H9 (cell line): ENCODE measurements around the gene DYNC2H1. TPM values are rescaled to one million over a fixed set of nuclear protein-coding genes. Genes with fewer than 3 reads are reported as not detected.

Source experiments
- DNase-seq: peaks from one replicate; pipeline ENCODE4 v3.0.0-alpha.2; 2017
- H2AFZ ChIP-seq: one replicate; pipeline ENCODE4 v1.6.1; 2013; ENCODE audit warnings: mild to moderate bottlenecking, low read length, control low read depth, moderate library complexity
- H2AK5ac ChIP-seq: 2 replicates; pipeline ENCODE4 v1.6.1; 2013; ENCODE audit warnings: low read length, control low read depth, mixed read lengths; ENCODE audit not compliant: insufficient read length
- H2BK120ac ChIP-seq: one replicate; pipeline ENCODE4 v1.6.1; 2013; ENCODE audit warnings: low read depth, mild to moderate bottlenecking, low read length, control low read depth, inconsistent platforms; ENCODE audit not compliant: poor library complexity, severe bottlenecking
- H2BK12ac ChIP-seq: 2 replicates; pipeline ENCODE4 v1.6.1; 2013; ENCODE audit warnings: low read length, control low read depth, mixed read lengths, low read depth; ENCODE audit not compliant: insufficient read length
- H2BK15ac ChIP-seq: 2 replicates; pipeline ENCODE4 v1.6.1; 2013; ENCODE audit warnings: low read depth, low read length, control low read depth
- H2BK20ac ChIP-seq: one replicate; pipeline ENCODE4 v1.6.1; 2013; ENCODE audit warnings: low read depth, mild to moderate bottlenecking, low read length, control low read depth, inconsistent platforms; ENCODE audit not compliant: poor library complexity, severe bottlenecking
- H2BK5ac ChIP-seq: 2 replicates; pipeline ENCODE4 v1.6.1; 2013; ENCODE audit warnings: low read length, control low read depth, mixed read lengths; ENCODE audit not compliant: insufficient read length
- H3K14ac ChIP-seq: 2 replicates; pipeline ENCODE4 v1.6.1; 2013; ENCODE audit warnings: low read length, control low read depth; ENCODE audit not compliant: insufficient read depth
- H3K18ac ChIP-seq: 2 replicates; pipeline ENCODE4 v1.6.1; 2013; ENCODE audit warnings: low read depth, mild to moderate bottlenecking, mixed read lengths, low read length, control low read depth; ENCODE audit not compliant: insufficient read length
- H3K23ac ChIP-seq: 2 replicates; pipeline ENCODE4 v1.6.1; 2013; ENCODE audit warnings: low read length, control low read depth, mixed read lengths, low read depth; ENCODE audit not compliant: insufficient read length
- H3K23me2 ChIP-seq: 2 replicates; pipeline ENCODE4 v1.6.1; 2013; ENCODE audit warnings: low read depth, mild to moderate bottlenecking, mixed read lengths, low read length, control low read depth; ENCODE audit not compliant: insufficient read length, poor library complexity, severe bottlenecking
- H3K27ac ChIP-seq: 2 replicates; pipeline ENCODE4 v1.5.1; 2013; ENCODE audit warnings: low read length, control low read depth, mixed read lengths, low read depth; ENCODE audit not compliant: insufficient read length
- H3K27me3 ChIP-seq: 2 replicates; pipeline ENCODE4 v1.6.1; 2013; ENCODE audit warnings: low read length, control low read depth, inconsistent platforms; ENCODE audit not compliant: insufficient read depth
- H3K4ac ChIP-seq: 2 replicates; pipeline ENCODE4 v1.6.1; 2013; ENCODE audit warnings: low read depth, mild to moderate bottlenecking, control low read depth, inconsistent platforms, low read length, moderate library complexity
- H3K4me1 ChIP-seq: 2 replicates; pipeline ENCODE4 v1.6.1; 2013; ENCODE audit warnings: low read length, control low read depth, inconsistent platforms; ENCODE audit not compliant: insufficient read depth
- H3K4me2 ChIP-seq: 2 replicates; pipeline ENCODE4 v1.6.1; 2013; ENCODE audit warnings: low read length, control low read depth, mixed read lengths; ENCODE audit not compliant: insufficient read length, insufficient read depth
- H3K56ac ChIP-seq: 2 replicates; pipeline ENCODE4 v1.6.1; 2013; ENCODE audit warnings: low read depth, mild to moderate bottlenecking, mixed read lengths, low read length, control low read depth; ENCODE audit not compliant: insufficient read length
- H3K79me1 ChIP-seq: 2 replicates; pipeline ENCODE4 v1.6.1; 2013; ENCODE audit warnings: low read depth, mild to moderate bottlenecking, moderate library complexity, low read length, control low read depth, inconsistent platforms; ENCODE audit not compliant: insufficient read depth, poor library complexity, severe bottlenecking
- H3K79me2 ChIP-seq: 2 replicates; pipeline ENCODE4 v1.6.1; 2013; ENCODE audit warnings: low read length, control low read depth, inconsistent platforms; ENCODE audit not compliant: insufficient read depth
- H3K9ac ChIP-seq: 2 replicates; pipeline ENCODE4 v1.6.1; 2013; ENCODE audit warnings: low read length, control low read depth, mixed read lengths; ENCODE audit not compliant: insufficient read length; ENCODE audit errors: extremely low read depth
- H3K9me3 ChIP-seq: one replicate; pipeline ENCODE4 v1.6.1; 2013; ENCODE audit warnings: low read depth, low read length, inconsistent platforms; ENCODE audit not compliant: control insufficient read depth
- H3T11ph ChIP-seq: one replicate; pipeline ENCODE4 v1.6.1; 2013; ENCODE audit warnings: mild to moderate bottlenecking, low read length, control low read depth, inconsistent platforms
- H4K20me1 ChIP-seq: one replicate; pipeline ENCODE4 v1.6.1; 2013; ENCODE audit not compliant: control insufficient read depth, insufficient read length, insufficient read depth
- H4K5ac ChIP-seq: 2 replicates; pipeline ENCODE4 v1.6.1; 2013; ENCODE audit warnings: low read depth, mild to moderate bottlenecking, mixed read lengths, low read length, control low read depth; ENCODE audit not compliant: insufficient read length
- H4K8ac ChIP-seq: replicated peaks from 2 replicates; pipeline ENCODE4 v1.6.1; 2013; ENCODE audit warnings: low read length, control low read depth, mixed read lengths, low read depth; ENCODE audit not compliant: insufficient read length
- H4K91ac ChIP-seq: 2 replicates; pipeline ENCODE4 v1.6.1; 2013; ENCODE audit warnings: low read depth, mild to moderate bottlenecking, moderate library complexity, mixed read lengths, low read length, control low read depth; ENCODE audit not compliant: insufficient read length
- H3K27ac Mint-ChIP-seq, 3 experiments: 2 replicates in 2 of 3; 3 replicates in 1 of 3; pipeline ENCODE4 v1.8.0; 2020 to 2021; ENCODE audit warnings: mixed read lengths in 3 of 3, mild to moderate bottlenecking in 1 of 3, moderate library complexity in 1 of 3
- H3K27me3 Mint-ChIP-seq: 2 replicates; pipeline ENCODE4 v1.8.0; 2021; ENCODE audit warnings: low read depth, mild to moderate bottlenecking, moderate library complexity, mixed read lengths
- H3K36me3 Mint-ChIP-seq, 3 experiments: 2 replicates in 2 of 3; 3 replicates in 1 of 3; pipeline ENCODE4 v1.8.0; 2020 to 2021; ENCODE audit warnings: low read depth in 3 of 3, mixed read lengths in 3 of 3; ENCODE audit not compliant: insufficient read depth in 1 of 3
- H3K4me1 Mint-ChIP-seq, 2 experiments: 2 replicates each; pipeline ENCODE4 v1.8.0; 2020; ENCODE audit warnings: mixed read lengths in 2 of 2
- H3K4me3 Mint-ChIP-seq, 2 experiments: 2 replicates in 1 of 2; 3 replicates in 1 of 2; pipeline ENCODE4 v1.8.0; 2020 to 2021; ENCODE audit warnings: mild to moderate bottlenecking in 2 of 2, mixed read lengths in 2 of 2, moderate library complexity in 1 of 2
- H3K9me3 Mint-ChIP-seq, 2 experiments: 2 replicates in 1 of 2; 3 replicates in 1 of 2; pipeline ENCODE4 v1.8.0; 2020; ENCODE audit warnings: mild to moderate bottlenecking in 2 of 2, mixed read lengths in 2 of 2, moderate library complexity in 1 of 2
- CTCF ChIP-seq: fragments of 200-600 bp; sonication (generic); conservative IDR thresholded peaks from 3 replicates; pipeline ENCODE4 v1.8.0; 2021; ENCODE audit warnings: antibody characterized with exemption, mild to moderate bottlenecking
- WGBS: extraction: QIAGEN DNeasy Blood & Tissue Kit; methylation state at CpG from one replicate; pipeline ENCODE4 v1.1.7; 2013; ENCODE audit warnings: missing lambda C conversion rate, low lambda C conversion rate, mixed read lengths; ENCODE audit not compliant: insufficient read length; ENCODE audit errors: extremely low coverage; 5-methylcytosine and 5-hydroxymethylcytosine counted together
- total RNA-seq: library from RNA; stranded (reverse); gene quantifications from 2 replicates; pipeline ENCODE4 v1.2.1, GENCODE V29; 2021

The DYNC2H1 gene
- total RNA-seq, 1 experiment from 2014 or later = 13.2 TPM

DNA sequence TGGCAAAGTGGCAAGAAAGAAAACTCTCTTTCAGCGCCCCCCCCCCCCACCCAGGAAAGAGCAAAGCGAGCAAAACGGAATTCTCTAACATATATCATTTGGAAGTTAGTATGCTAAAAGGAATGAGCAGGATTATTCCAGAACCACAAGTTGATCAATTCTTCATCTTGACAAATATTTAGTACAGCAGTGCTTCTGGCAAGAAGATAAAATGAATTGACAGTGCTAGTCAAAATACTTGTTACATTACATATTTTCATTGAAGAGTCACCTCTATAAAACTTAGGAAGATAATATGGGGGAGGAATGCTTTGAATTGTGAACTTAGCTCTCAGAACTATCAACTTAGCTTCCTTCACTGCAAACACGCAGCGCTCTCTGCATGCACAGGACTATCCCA lies 377.4 kb downstream of the DYNC2H1 start:
- H3K4me1 ChIP-seq = peaks cover 2% of the 10 kb centered on the region; the same call in 1 of the 2 replicates
- H3K56ac ChIP-seq = no peak overlapping the region
- Mint-ChIP-seq H3K27me3 (no peaks in the 10 kb centered on the region), H3K4me1 (peaks cover 11 to 16% of the 10 kb centered on the region in 2 experiments), H3K27ac (no peak overlapping the region), H3K4me3 (no peak overlapping the region), H3K36me3 (peaks cover 10 to 30% (median 11%) of the 10 kb centered on the region in 3 experiments), H3K9me3 (peaks cover 20 to 28% of the 10 kb centered on the region in 2 experiments)
- H3K27ac ChIP-seq = no peak overlapping the region
- H3K9me3 ChIP-seq = peaks cover 5% of the 10 kb centered on the region
- H3K27me3 ChIP-seq = no peaks in the 10 kb centered on the region
- no peak for DNase-seq
- no peak overlapping the region for H2AFZ ChIP-seq
- no peak overlapping the region for H2AK5ac ChIP-seq
- H4K20me1 ChIP-seq = no peaks in the 10 kb centered on the region
- no peaks in the 10 kb centered on the region for H3K79me1 ChIP-seq
- no peak overlapping the region for H4K91ac ChIP-seq
- H3K23me2 ChIP-seq = no peaks in the 10 kb centered on the region
- no peak overlapping the region for H3K14ac ChIP-seq
- TF ChIP-seq CTCF = no peak
- no peak overlapping the region for H2BK120ac ChIP-seq
- H2BK15ac ChIP-seq = no peak overlapping the region
- WGBS = no CpG with 5 or more reads among the region's 5 CpGs
- H2BK12ac ChIP-seq = no peak overlapping the region
- H4K5ac ChIP-seq = no peak overlapping the region
- no peak overlapping the region for H2BK5ac ChIP-seq
- H3K4me2 ChIP-seq = no peak overlapping the region
- H4K8ac ChIP-seq = no peak overlapping the region
- no peak overlapping the region for H2BK20ac ChIP-seq
- no peaks in the 10 kb centered on the region for H3K79me2 ChIP-seq
- H3K23ac ChIP-seq = no peak overlapping the region
- no peak overlapping the region for H3T11ph ChIP-seq
- no peak overlapping the region for H3K9ac ChIP-seq
- no peak overlapping the region for H3K18ac ChIP-seq
- H3K4ac ChIP-seq = no peak overlapping the region
